MM.1S (cell line): ENCODE measurements around the gene ITFG1.

Experiments used
- EZH2phosphoT487 ChIP-seq: fragments of 300-600 bp; sonication (generic); IDR thresholded peaks from 2 replicates; pipeline ENCODE4 v1.6.1; 2018; ENCODE audit warnings: antibody characterized with exemption, low read length
- TF ChIP-seq, protein P1 (sequence below): fragments of 300-600 bp; sonication (generic); IDR thresholded peaks from 2 replicates; pipeline ENCODE4 v1.5.1; 2016; ENCODE audit warnings: antibody characterized with exemption, low read length, mixed read lengths

DNA sequence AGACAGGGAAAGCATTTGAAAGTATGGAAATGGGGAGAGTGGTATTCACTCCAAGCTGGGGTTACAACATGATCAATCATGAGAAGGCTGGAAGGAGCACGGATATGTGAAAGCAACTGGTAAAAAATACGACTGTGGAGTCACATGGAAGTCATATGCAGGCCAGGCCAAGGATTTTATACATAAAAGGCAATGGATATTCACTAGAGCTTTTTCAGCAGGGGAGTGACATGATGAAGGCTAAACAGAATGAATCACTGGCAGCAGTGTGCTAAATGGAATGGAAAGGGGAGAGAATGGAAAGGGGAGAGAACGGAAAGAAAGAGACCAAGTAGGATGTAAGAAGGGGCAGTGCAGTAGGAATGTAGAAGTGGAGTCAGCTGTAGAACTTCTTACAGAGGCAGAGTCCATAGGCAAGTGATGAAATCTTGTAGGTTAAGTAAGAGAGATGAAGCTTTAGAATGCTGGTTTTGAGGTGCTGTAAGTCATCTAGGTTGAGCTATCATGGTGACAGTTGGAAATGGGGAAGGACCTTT is 304.1 kb downstream of the ITFG1 start:
- TF ChIP-seq, protein P1, sequence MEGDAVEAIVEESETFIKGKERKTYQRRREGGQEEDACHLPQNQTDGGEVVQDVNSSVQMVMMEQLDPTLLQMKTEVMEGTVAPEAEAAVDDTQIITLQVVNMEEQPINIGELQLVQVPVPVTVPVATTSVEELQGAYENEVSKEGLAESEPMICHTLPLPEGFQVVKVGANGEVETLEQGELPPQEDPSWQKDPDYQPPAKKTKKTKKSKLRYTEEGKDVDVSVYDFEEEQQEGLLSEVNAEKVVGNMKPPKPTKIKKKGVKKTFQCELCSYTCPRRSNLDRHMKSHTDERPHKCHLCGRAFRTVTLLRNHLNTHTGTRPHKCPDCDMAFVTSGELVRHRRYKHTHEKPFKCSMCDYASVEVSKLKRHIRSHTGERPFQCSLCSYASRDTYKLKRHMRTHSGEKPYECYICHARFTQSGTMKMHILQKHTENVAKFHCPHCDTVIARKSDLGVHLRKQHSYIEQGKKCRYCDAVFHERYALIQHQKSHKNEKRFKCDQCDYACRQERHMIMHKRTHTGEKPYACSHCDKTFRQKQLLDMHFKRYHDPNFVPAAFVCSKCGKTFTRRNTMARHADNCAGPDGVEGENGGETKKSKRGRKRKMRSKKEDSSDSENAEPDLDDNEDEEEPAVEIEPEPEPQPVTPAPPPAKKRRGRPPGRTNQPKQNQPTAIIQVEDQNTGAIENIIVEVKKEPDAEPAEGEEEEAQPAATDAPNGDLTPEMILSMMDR = no peak
- no peak for TF ChIP-seq EZH2phosphoT487
